H4 (cell line): ENCODE results near the gene CRYAA. TPM values are rescaled to one million over a fixed set of nuclear protein-coding genes. Genes with fewer than 3 reads are reported as not detected.
"Not testable (repeated sequence)": the region's sequence is repeated elsewhere in the genome, so short reads cannot be mapped to it uniquely, and the experiment has no call there.

ENCODE experiments used
- DNase-seq: peaks from one replicate; pipeline ENCODE4 v3.0.0-alpha.2; 2015; ENCODE audit warnings: low spot score
- total RNA-seq: library from RNA; depleted of rRNA; stranded (reverse); fragments of >200 nt; shearing (Covaris generic); gene quantifications from 2 replicates; pipeline ENCODE4 v1.2.3, GENCODE V29; 2014

Gene CRYAA
- total RNA-seq, 1 experiment from 2014 or later, result not detected

DNA sequence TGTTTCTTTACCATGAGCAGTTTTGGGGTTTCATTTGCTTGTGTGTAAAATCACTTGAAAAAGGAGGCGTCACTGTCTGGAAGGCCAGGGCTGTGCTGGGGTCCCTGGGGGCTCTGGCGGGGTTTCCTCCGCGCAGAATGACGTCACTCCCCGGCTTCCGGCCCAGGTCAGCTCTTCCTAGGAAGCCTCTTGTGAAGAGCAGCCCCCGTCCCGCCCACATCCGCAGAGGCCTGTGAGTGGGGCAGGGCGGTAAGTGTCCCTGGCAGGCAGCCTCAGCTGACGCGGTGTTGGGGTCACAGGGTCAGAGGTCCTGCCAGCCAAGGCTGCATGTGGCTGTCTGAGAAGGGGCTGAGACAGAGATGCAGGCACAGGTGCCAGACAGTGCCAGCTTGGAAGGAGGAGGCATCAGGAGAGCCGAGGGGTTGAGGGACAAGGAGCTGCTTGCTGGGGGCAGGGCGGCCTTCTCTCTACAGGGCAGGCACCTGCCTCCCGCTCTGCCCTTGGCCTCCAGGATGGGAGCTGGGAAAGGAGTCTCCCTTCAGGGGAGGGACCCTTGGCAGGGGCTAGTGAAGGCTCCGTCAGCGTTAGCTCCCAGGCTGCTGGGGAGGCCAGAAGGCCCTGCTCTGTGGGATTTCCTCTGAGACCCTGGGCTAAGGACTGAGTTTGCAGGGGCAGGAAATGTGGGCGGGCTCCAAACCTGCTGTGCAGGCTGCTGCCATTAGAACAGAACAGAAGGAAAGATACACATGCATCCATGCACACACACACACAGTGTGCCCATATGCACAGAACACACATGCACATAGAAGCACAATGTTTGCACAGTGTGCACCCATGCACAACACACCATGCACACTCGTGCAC is 8.5 kb downstream of the CRYAA start:
- not testable (repeated sequence) for DNase-seq

DNA sequence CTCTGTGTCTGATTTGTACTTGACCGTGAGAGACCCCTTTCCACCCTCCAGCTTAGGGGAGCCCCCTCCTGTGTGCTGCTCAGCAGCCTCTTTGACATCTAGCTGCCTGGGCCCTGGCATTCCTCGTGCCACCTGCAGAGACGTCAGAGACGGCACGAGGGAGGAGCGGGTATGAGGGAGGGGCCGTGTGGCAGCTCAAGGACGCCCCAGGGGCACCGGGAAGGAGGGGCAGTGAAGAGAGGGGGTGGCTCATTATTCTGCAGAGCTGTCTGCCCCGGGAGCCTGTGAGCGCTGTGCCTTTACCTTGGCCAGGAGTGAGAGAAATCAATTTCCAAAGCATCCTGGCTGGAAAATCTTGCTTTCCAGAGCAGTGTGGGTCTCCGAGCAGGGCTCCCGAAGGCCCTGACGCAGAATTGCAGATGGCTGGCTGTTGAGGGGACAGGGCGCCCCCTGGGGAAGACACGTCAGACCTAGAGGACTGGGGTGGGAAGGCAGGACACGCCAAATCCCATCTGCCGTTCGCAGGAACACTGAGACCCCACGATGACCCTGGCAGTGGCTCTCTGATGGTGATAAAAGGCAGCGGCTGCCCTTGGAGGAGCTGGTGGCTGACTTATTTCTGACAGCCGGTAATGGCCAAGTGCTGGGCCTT is 9.5 kb downstream of the CRYAA start:
- DNase-seq, result not testable (repeated sequence)

DNA sequence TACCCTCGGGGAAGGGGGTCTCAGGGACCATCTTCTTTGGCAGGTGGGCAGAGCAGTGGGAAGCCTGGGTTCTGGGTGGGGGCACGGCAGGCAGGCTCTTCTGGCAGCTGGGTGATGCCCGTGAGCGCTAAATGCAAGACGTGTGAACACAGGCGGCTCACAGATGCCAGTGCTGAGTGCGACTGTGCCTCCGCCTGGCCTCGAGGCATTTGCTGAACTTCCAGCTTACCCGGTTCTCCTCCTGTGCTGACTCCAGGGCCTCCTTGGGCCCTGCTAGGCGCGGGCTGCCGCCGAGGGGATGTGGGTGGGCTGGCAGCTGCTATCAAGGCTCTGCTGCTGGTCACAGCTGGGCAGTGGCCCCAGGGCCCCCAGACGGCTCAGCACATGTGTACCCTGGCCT is 12.2 kb downstream of the CRYAA start:
- DNase-seq, result not testable (repeated sequence)

GRCh38 chr21:43187268-43187667 is 18.5 kb downstream of the CRYAA start:
- DNase-seq, result not testable (repeated sequence)

- no peak for DNase-seq
These were observed 18.9 kb downstream of the CRYAA start for GRCh38 chr21:43187715-43188114.

- no peak for DNase-seq
These were observed 19.4 kb downstream of the CRYAA start for GRCh38 chr21:43188181-43188580.

DNA sequence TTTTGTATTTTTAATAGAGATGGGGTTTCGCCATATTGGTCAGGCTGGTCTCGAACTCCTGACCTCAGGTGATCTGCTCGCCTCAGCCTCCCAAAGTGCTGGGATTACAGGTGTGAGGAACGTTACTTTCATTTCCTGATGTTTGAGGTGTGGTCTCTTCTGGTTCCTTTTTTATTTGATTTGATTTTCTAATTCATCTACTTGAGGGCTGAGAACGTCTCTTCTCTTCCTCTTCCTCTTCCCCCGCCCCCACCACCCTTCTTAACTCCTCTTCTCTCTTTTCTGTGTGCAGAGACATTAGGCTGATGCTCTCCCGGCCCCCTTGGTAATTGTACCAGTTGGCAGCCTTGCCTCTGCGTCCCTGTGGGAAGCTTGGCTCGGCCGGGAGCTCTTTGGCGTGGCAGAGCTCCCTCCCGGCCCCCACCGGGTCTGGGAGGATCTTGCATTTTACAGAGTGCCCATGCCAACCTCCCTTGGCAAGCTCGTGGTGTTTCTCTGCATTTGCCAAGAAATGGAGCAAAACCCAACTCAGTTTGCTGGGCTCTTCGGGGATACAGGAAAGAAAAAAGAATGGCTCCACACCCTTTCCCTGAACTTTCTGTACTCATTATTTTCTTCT is 19.9 kb downstream of the CRYAA start:
- no peak for DNase-seq

GRCh38 chr21:43189936-43190335 is 21.1 kb downstream of the CRYAA start:
- no peak for DNase-seq

DNA sequence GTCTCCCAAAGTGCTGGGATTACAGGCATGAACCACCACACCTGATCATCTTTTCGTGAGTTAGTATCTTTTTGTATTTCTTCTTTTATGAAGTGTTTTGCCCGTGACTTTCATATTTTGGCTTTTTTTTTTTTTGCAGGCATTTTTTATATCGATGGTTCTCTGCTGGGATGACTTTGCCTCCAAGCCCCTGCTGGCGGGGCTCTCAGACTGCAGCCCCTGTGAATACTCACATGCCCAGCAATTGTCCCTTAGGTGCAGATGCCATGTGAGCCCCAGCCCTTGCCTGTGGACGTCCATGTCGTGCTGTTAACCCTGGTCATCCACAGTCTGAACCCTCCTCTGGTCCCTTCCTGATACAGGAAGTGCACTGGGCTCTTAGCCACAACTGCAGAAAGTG is 21.7 kb downstream of the CRYAA start:
- DNase-seq, result no peak

- no peak for DNase-seq
These were observed 22.1 kb downstream of the CRYAA start for GRCh38 chr21:43190951-43191350.

GRCh38 chr21:43191521-43191920 is 22.7 kb downstream of the CRYAA start:
- no peak for DNase-seq

DNA sequence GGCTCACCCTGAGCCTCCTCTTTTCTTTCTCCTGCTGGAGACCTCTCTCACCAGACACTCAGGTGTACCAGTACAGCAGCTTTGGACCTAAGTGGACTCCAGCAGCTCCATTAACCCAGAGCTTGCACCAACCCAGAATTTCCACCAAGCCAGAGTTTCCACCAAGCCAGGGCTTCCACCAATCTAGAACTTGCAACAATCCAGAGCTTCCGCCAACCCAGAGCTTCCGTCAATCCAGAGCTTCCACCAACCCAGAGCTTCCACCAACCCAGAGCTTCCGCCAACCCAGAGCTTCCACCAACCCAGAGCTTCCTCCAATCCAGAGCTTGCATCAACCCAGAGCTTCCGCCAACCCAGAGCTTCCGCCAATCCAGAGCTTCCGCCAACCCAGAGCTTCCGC is 23.2 kb downstream of the CRYAA start:
- no peak for DNase-seq

GRCh38 chr21:43192501-43193081 is 23.8 kb downstream of the CRYAA start:
- DNase-seq, result no peak

GRCh38 chr21:43193088-43193650 is 24.4 kb downstream of the CRYAA start:
- no peak for DNase-seq

GRCh38 chr21:43193651-43194302 is 25.0 kb downstream of the CRYAA start:
- DNase-seq, result no peak

DNA sequence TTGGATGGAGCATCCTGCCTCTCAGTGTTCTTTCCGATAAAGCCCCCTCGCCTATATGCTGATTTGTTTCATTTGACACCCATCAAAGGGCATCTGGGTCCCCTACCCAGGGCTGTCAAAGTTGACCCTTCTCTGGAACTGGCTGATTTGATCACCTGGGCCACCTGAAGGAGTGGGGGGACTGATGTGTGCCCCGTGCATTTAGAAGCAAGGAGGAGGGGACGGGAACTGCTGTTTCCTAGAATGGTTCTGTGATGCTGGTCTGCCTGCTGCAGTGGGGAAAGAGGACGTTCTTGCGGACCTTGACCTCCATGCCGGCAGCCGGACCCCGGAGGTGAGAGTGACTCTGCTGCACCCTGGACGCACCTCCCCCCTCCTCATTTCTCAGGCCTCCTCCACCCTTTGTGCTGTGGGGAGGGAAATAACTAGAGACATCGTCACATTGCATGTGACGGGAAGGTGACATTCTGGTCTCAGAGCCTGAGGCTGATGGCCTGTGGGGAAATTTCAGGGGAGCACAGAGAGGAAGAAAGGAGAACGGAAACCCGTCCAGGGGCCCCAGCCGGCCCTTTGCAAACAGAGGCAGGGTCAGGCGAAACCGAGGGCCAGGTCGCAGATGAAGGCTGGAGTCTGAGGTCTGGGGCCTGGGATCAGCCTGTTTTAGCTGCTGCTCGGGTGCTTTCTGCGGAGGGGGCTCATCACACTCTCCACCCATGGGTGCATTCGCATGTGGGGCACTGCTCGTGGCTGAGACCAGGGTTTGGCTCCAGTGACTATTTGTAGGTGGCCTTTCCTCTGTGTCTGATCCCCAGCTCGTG is 25.7 kb downstream of the CRYAA start:
- no peak for DNase-seq

DNA sequence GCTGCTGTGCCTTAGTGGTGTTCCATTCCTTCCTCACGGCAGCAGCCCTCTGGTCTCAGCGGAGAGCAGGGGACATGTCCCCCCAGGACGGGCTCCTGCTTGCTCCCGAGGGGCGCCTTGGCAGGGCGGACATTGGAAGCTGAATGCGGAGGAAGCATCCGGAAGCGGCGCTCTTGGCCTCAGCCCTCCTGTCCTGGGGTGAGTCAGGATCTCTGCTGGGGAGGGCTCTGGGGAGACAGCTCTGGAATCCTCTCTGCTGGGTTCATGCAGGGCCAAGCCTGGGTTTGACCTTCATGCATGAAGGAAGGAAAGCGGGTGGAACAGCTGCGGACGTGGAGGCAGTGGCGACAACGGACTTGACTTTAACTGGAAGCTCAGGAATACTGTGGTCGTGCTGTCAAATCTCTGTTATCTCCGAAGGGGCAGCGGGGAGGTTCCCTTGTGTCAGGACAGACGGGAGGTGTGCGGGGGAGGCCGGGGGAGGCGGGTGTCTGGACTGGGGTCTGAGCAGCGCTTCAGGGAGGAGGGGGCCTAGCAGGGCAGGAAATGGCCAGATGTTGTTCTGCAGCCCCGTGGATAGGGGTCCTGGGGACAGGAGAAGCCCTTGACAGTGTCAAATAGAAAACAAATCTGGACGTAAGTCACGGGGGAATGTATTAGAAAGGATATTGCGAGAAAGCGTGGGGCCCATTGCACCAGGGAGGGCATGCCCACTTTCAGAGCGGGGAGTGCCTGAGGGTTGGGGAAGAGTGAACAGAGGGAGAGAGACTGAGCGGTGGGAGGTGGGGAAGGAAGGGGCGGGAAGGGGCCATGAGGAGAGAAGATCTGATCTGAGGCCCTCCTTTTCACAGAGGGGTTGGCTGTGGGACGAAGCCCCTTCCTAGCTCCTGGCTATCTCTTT is 26.6 kb downstream of the CRYAA start:
- DNase-seq, result no peak

DNA sequence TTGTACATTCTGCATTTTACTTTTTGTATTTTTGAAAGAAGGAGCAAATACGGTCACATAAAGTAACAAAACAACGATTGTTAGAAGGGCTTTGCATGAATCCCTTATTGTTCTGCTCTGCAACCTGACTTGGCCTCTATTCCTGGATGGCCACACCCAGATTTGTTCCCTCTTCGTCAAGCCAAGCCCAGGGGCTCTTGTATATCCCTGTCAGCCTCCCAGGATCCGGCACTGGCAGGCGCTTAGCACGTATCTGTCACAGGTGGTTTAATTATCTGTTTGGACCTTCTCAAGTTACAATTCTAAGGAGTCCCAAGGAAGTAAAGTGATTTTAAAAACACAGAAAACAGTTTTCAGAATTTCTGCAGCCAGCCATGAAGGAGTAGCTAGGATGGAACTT is 28.0 kb downstream of the CRYAA start:
- DNase-seq, result no peak

DNA sequence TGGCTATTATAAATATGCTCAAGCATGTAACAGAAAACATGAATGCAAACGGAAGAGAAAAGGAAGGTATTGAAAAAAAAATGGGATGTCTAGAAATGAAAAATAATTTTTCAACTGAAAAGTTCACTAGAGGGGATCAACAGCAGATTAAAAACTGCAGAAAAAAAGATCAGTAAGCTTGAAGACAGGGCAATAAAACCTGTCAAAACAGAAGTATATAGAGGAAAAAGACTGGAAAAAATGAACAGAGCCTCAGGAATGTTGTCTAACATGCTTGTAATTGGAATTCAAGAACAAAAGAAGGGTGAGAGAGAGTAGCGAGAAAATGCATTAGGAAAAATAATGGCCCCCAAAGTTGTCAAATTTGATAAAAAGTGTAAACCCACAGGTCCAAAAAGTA is 29.6 kb downstream of the CRYAA start:
- DNase-seq, result no peak

GRCh38 chr21:43201491-43201890 is 32.7 kb downstream of the CRYAA start:
- no peak for DNase-seq
